H9 (cell line): Measurements from ENCODE around the gene C1orf21. TPM values are rescaled to one million over a fixed set of nuclear protein-coding genes. Genes with fewer than 3 reads are reported as not detected.
A peak's percentile ranks its signal among the peaks of the same experiment; 100 is the strongest.

Experiments used
- DNase-seq: peaks from one replicate; pipeline ENCODE4 v3.0.0-alpha.2; 2017
- H2AFZ ChIP-seq: one replicate; pipeline ENCODE4 v1.6.1; 2013; ENCODE audit warnings: mild to moderate bottlenecking, low read length, control low read depth, moderate library complexity
- H2AK5ac ChIP-seq: 2 replicates; pipeline ENCODE4 v1.6.1; 2013; ENCODE audit warnings: low read length, control low read depth, mixed read lengths; ENCODE audit not compliant: insufficient read length
- H2BK120ac ChIP-seq: one replicate; pipeline ENCODE4 v1.6.1; 2013; ENCODE audit warnings: low read depth, mild to moderate bottlenecking, low read length, control low read depth, inconsistent platforms; ENCODE audit not compliant: poor library complexity, severe bottlenecking
- H2BK12ac ChIP-seq: 2 replicates; pipeline ENCODE4 v1.6.1; 2013; ENCODE audit warnings: low read length, control low read depth, mixed read lengths, low read depth; ENCODE audit not compliant: insufficient read length
- H2BK15ac ChIP-seq: 2 replicates; pipeline ENCODE4 v1.6.1; 2013; ENCODE audit warnings: low read depth, low read length, control low read depth
- H2BK20ac ChIP-seq: one replicate; pipeline ENCODE4 v1.6.1; 2013; ENCODE audit warnings: low read depth, mild to moderate bottlenecking, low read length, control low read depth, inconsistent platforms; ENCODE audit not compliant: poor library complexity, severe bottlenecking
- H2BK5ac ChIP-seq: 2 replicates; pipeline ENCODE4 v1.6.1; 2013; ENCODE audit warnings: low read length, control low read depth, mixed read lengths; ENCODE audit not compliant: insufficient read length
- H3K14ac ChIP-seq: 2 replicates; pipeline ENCODE4 v1.6.1; 2013; ENCODE audit warnings: low read length, control low read depth; ENCODE audit not compliant: insufficient read depth
- H3K18ac ChIP-seq: 2 replicates; pipeline ENCODE4 v1.6.1; 2013; ENCODE audit warnings: low read depth, mild to moderate bottlenecking, mixed read lengths, low read length, control low read depth; ENCODE audit not compliant: insufficient read length
- H3K23ac ChIP-seq: 2 replicates; pipeline ENCODE4 v1.6.1; 2013; ENCODE audit warnings: low read length, control low read depth, mixed read lengths, low read depth; ENCODE audit not compliant: insufficient read length
- H3K23me2 ChIP-seq: 2 replicates; pipeline ENCODE4 v1.6.1; 2013; ENCODE audit warnings: low read depth, mild to moderate bottlenecking, mixed read lengths, low read length, control low read depth; ENCODE audit not compliant: insufficient read length, poor library complexity, severe bottlenecking
- H3K27ac ChIP-seq: 2 replicates; pipeline ENCODE4 v1.5.1; 2013; ENCODE audit warnings: low read length, control low read depth, mixed read lengths, low read depth; ENCODE audit not compliant: insufficient read length
- H3K27me3 ChIP-seq: 2 replicates; pipeline ENCODE4 v1.6.1; 2013; ENCODE audit warnings: low read length, control low read depth, inconsistent platforms; ENCODE audit not compliant: insufficient read depth
- H3K4ac ChIP-seq: 2 replicates; pipeline ENCODE4 v1.6.1; 2013; ENCODE audit warnings: low read depth, mild to moderate bottlenecking, control low read depth, inconsistent platforms, low read length, moderate library complexity
- H3K4me1 ChIP-seq: 2 replicates; pipeline ENCODE4 v1.6.1; 2013; ENCODE audit warnings: low read length, control low read depth, inconsistent platforms; ENCODE audit not compliant: insufficient read depth
- H3K4me2 ChIP-seq: 2 replicates; pipeline ENCODE4 v1.6.1; 2013; ENCODE audit warnings: low read length, control low read depth, mixed read lengths; ENCODE audit not compliant: insufficient read length, insufficient read depth
- H3K56ac ChIP-seq: 2 replicates; pipeline ENCODE4 v1.6.1; 2013; ENCODE audit warnings: low read depth, mild to moderate bottlenecking, mixed read lengths, low read length, control low read depth; ENCODE audit not compliant: insufficient read length
- H3K79me1 ChIP-seq: 2 replicates; pipeline ENCODE4 v1.6.1; 2013; ENCODE audit warnings: low read depth, mild to moderate bottlenecking, moderate library complexity, low read length, control low read depth, inconsistent platforms; ENCODE audit not compliant: insufficient read depth, poor library complexity, severe bottlenecking
- H3K79me2 ChIP-seq: 2 replicates; pipeline ENCODE4 v1.6.1; 2013; ENCODE audit warnings: low read length, control low read depth, inconsistent platforms; ENCODE audit not compliant: insufficient read depth
- H3K9ac ChIP-seq: 2 replicates; pipeline ENCODE4 v1.6.1; 2013; ENCODE audit warnings: low read length, control low read depth, mixed read lengths; ENCODE audit not compliant: insufficient read length; ENCODE audit errors: extremely low read depth
- H3K9me3 ChIP-seq: one replicate; pipeline ENCODE4 v1.6.1; 2013; ENCODE audit warnings: low read depth, low read length, inconsistent platforms; ENCODE audit not compliant: control insufficient read depth
- H3T11ph ChIP-seq: one replicate; pipeline ENCODE4 v1.6.1; 2013; ENCODE audit warnings: mild to moderate bottlenecking, low read length, control low read depth, inconsistent platforms
- H4K20me1 ChIP-seq: one replicate; pipeline ENCODE4 v1.6.1; 2013; ENCODE audit not compliant: control insufficient read depth, insufficient read length, insufficient read depth
- H4K5ac ChIP-seq: 2 replicates; pipeline ENCODE4 v1.6.1; 2013; ENCODE audit warnings: low read depth, mild to moderate bottlenecking, mixed read lengths, low read length, control low read depth; ENCODE audit not compliant: insufficient read length
- H4K8ac ChIP-seq: replicated peaks from 2 replicates; pipeline ENCODE4 v1.6.1; 2013; ENCODE audit warnings: low read length, control low read depth, mixed read lengths, low read depth; ENCODE audit not compliant: insufficient read length
- H4K91ac ChIP-seq: 2 replicates; pipeline ENCODE4 v1.6.1; 2013; ENCODE audit warnings: low read depth, mild to moderate bottlenecking, moderate library complexity, mixed read lengths, low read length, control low read depth; ENCODE audit not compliant: insufficient read length
- H3K27ac Mint-ChIP-seq, 3 experiments: 2 replicates in 2 of 3; 3 replicates in 1 of 3; pipeline ENCODE4 v1.8.0; 2020 to 2021; ENCODE audit warnings: mixed read lengths in 3 of 3, mild to moderate bottlenecking in 1 of 3, moderate library complexity in 1 of 3
- H3K27me3 Mint-ChIP-seq: 2 replicates; pipeline ENCODE4 v1.8.0; 2021; ENCODE audit warnings: low read depth, mild to moderate bottlenecking, moderate library complexity, mixed read lengths
- H3K36me3 Mint-ChIP-seq, 3 experiments: 2 replicates in 2 of 3; 3 replicates in 1 of 3; pipeline ENCODE4 v1.8.0; 2020 to 2021; ENCODE audit warnings: low read depth in 3 of 3, mixed read lengths in 3 of 3; ENCODE audit not compliant: insufficient read depth in 1 of 3
- H3K4me1 Mint-ChIP-seq, 2 experiments: 2 replicates each; pipeline ENCODE4 v1.8.0; 2020; ENCODE audit warnings: mixed read lengths in 2 of 2
- H3K4me3 Mint-ChIP-seq, 2 experiments: 2 replicates in 1 of 2; 3 replicates in 1 of 2; pipeline ENCODE4 v1.8.0; 2020 to 2021; ENCODE audit warnings: mild to moderate bottlenecking in 2 of 2, mixed read lengths in 2 of 2, moderate library complexity in 1 of 2
- H3K9me3 Mint-ChIP-seq, 2 experiments: 2 replicates in 1 of 2; 3 replicates in 1 of 2; pipeline ENCODE4 v1.8.0; 2020; ENCODE audit warnings: mild to moderate bottlenecking in 2 of 2, mixed read lengths in 2 of 2, moderate library complexity in 1 of 2
- CTCF ChIP-seq: fragments of 200-600 bp; sonication (generic); conservative IDR thresholded peaks from 3 replicates; pipeline ENCODE4 v1.8.0; 2021; ENCODE audit warnings: antibody characterized with exemption, mild to moderate bottlenecking
- WGBS: extraction: QIAGEN DNeasy Blood & Tissue Kit; methylation state at CpG from one replicate; pipeline ENCODE4 v1.1.7; 2013; ENCODE audit warnings: missing lambda C conversion rate, low lambda C conversion rate, mixed read lengths; ENCODE audit not compliant: insufficient read length; ENCODE audit errors: extremely low coverage; 5-methylcytosine and 5-hydroxymethylcytosine counted together
- total RNA-seq: library from RNA; stranded (reverse); gene quantifications from 2 replicates; pipeline ENCODE4 v1.2.1, GENCODE V29; 2021

Gene C1orf21
- total RNA-seq, 1 experiment from 2014 or later = 36.0 TPM

- no peak for DNase-seq
- Histone ChIP-seq H3K4ac (no peak overlapping the region), H3K27me3 (no peaks in the 10 kb centered on the region), H3K9me3 (no peaks in the 10 kb centered on the region), H3K79me2 (no peaks in the 10 kb centered on the region), H2BK5ac (no peak overlapping the region), H3K23me2 (no peaks in the 10 kb centered on the region), H3K27ac (no peak overlapping the region), H3K14ac (no peak overlapping the region), H3T11ph (no peak overlapping the region), H3K18ac (no peak overlapping the region), H2BK15ac (no peak overlapping the region), H2AFZ (no peak overlapping the region), H3K4me1 (peaks cover 9% of the 10 kb centered on the region; the same call in 1 of the 2 replicates), H3K79me1 (no peaks in the 10 kb centered on the region), H2BK120ac (no peak overlapping the region), H2AK5ac (no peak overlapping the region), H4K91ac (no peak overlapping the region), H2BK20ac (no peak overlapping the region), H3K23ac (no peak overlapping the region), H4K5ac (no peak overlapping the region), H4K20me1 (no peaks in the 10 kb centered on the region), H3K56ac (no peak overlapping the region), H3K4me2 (no peak overlapping the region), H3K9ac (no peak overlapping the region), H2BK12ac (no peak overlapping the region), H4K8ac (no peak overlapping the region)
- peaks cover 3 to 41% (median 10%) of the 10 kb centered on the region in 3 experiments; a peak in 5 of 7 replicates for H3K36me3 Mint-ChIP-seq
- H3K27me3 Mint-ChIP-seq = no peaks in the 10 kb centered on the region
- no peak overlapping the region; a peak in 1 of 5 replicates for H3K4me3 Mint-ChIP-seq
- TF ChIP-seq CTCF = no peak
- H3K27ac Mint-ChIP-seq = peak overlapping the region in 2 of 3 experiments; percentile 49 to 96; a peak in 3 of 7 replicates
- H3K9me3 Mint-ChIP-seq = no peaks in the 10 kb centered on the region
- no CpG with 5 or more reads among the region's 14 CpGs for WGBS
- peaks cover 58 to 83% of the 10 kb centered on the region in 2 experiments for H3K4me1 Mint-ChIP-seq
Observed at GRCh38 chr1:184479435-184480167, 92.8 kb downstream of the C1orf21 start.
